ENCODE results near the gene ATXN1L.

- TF ChIP-seq SUZ12 (IDR thresholded peaks at IDR 0.05; ENCODE audit: extremely low read depth, insufficient read depth, insufficient read length), result no peak
- TF ChIP-seq YY1 (IDR thresholded peaks at IDR 0.05; ENCODE audit: insufficient read depth, insufficient read length), result peak; percentile 91
- TF ChIP-seq ZNF274 (IDR thresholded peaks at IDR 0.05; ENCODE audit: low read depth, low read length), result no peak
Measured at GRCh38 chr16:71808593-71809459, 37.0 kb upstream of the ATXN1L start, which contains the start of gene AP1G1.
